EL (cell line): ENCODE results near the gene DENND2A.
"Not testable (repeated sequence)": the region's sequence is repeated elsewhere in the genome, so short reads cannot be mapped to it uniquely, and the experiment has no call there.

Experiments
- DNase-seq: peaks from one replicate; pipeline ENCODE4 v3.0.0-alpha.2; 2016

DENND2A gene

DNA sequence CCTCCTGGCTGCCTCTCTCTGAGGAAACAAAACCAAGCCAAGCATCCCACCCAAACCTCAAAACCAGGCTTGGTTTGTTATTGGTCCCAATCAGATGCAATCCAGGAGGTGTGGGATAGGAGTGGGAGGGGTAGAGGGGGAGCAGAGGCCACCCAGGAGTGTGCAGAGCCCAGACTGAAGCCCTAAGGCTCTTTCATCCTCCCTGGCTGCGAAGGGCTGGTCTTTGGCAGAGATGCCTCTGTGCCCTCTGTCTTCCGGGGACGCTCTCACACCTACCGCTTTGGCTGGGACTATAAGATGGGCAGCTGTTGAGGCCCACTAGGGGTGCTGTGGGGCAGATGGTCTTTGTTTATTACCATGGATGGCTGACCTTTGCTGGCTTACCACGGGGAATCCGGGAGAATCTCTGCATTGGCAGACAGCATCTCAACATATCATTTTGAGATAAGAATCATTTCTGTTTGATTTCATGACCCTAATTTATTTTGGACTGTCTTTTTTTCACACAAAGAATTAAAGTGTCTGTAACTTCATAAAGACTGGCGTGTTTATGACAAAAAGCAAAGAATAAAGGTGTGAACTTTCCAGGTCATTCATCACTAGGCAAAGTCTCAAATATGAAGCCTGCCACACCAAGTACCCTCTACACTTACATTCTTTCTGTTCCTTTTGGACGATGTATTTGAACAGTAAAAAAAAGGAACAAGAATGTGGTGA, 6.5 kb upstream of the DENND2A start:
- DNase-seq: peak; percentile 54

GRCh38 chr7:140645166-140645900, 4.7 kb upstream of the DENND2A start:
- DNase-seq: no peak

- not testable (repeated sequence) for DNase-seq
These were observed 4.1 kb upstream of the DENND2A start for GRCh38 chr7:140644761-140645160.

GRCh38 chr7:140643416-140643815, 2.8 kb upstream of the DENND2A start:
- DNase-seq: no peak

GRCh38 chr7:140641524-140642195, 1.0 kb upstream of the DENND2A start:
- DNase-seq: no peak

DNA sequence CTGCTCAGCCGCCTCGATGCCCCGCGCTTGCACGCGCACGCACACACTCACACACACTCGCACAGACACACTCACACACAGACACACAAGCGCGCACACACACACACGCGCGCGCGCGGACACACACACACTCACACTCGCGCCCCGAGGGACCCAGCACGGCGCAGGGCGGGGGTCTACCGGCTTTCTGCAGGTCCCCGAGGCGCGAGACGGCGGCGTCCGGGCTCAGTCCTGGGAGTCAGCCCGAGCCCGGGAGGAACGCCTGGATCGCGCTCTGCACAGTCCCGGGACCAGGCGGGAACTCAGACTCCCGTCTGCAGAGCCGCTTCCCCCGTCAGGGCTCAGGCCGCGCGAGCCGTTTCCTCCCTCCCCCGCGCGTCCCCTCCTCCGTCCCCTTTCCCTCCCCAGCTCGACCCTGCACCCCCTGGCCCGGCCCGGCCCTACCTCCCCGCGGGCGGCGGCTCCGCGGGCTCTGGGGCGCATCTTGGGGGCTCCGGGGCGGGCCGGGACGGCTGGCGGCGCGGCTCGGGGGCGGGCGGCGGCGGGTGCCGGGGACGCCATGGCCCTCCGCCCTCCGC, 464 bp downstream of the DENND2A start:
- DNase-seq: peak; percentile 53

DNA sequence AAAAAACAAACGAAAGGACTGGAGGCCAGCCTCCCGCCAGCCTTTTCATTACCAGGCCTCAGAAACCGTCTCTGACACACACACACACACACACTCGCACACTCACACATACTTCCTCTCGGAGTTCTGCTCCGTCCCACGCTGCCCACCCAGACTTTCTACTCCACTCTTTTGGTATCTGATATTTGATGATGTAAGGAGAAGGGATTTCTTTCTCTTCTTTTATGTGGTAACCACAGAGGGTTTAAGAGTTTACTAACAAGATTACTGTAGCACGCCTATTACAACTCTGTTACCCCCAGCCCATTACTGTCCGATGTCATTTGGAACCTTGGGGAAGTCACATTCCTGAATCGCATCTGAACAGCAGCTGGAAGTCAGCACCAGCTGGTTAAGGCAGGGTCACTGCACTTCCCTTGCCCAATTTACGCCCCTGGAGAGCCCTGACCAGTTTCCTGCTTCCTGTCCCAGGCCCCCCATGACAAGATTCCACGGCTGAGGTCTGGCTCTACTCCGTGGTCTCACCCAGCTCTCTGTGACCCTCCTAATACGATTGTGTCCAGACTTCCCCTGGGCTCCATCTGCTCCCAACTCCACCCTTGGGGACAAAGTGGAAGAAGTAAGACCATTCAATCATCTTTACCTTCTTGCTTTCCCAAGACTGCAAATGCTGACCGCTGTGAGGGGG, 1.1 kb downstream of the DENND2A start:
- peak; percentile 64 for DNase-seq

DNA sequence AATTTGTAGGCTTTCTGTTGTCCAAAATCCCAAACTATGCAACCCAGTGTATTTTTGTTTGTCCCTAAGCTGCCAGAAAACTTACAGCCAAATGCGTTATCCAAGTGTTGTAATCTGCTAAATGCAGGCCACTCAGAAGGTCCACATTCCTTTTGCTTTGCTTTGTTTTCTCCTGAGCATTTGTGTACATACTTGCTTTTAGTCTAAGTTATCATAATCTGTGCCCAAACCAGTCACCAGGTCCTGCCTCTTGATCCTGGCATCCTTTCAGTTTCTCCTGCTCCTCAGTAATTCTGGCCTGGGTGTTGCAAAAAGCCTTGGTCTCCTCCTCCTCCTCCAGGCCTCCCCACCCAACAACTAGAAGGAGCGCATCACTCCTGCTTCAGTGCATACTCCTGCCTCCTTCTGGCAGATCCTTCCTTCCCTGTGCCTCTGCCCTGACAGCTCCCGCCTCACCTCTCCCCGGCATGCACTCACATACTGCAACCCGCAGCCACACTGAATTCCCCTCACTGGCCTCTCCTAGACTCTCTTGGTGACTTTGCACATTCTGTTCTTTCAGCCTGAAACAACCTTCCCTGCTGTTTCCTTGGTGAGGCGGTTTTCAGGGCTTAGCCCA, 2.3 kb downstream of the DENND2A start:
- peak; percentile 49 for DNase-seq

DNA sequence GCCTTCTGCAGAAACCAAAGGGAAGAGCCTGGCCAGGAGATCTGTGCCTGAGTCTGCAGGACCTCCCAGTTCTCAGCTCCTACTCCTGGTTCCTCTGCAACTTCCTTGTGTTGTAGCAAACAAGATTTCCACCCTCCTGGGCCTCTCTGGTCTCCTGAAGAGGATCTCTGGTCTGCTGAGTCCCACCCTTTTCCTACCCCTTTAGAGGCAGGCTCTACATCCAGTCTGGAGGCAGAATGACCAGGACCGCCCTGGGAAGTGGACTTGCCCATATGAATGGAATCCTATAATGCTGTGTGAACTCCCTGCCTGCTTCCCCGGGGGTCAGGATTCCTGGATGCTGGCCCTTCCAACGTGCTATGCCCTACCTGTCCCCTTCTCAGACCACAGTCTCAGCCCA, 3.2 kb downstream of the DENND2A start:
- no peak for DNase-seq

GRCh38 chr7:140635816-140636215, 4.8 kb downstream of the DENND2A start:
- DNase-seq: no peak

- DNase-seq: no peak
These were observed 5.3 kb downstream of the DENND2A start for GRCh38 chr7:140635345-140635744.

GRCh38 chr7:140631602-140632001, 9.0 kb downstream of the DENND2A start:
- DNase-seq: no peak

- no peak for DNase-seq
These were observed 9.6 kb downstream of the DENND2A start for GRCh38 chr7:140631021-140631420.

GRCh38 chr7:140625908-140626868, 14.4 kb downstream of the DENND2A start:
- peak; percentile 99 for DNase-seq

DNA sequence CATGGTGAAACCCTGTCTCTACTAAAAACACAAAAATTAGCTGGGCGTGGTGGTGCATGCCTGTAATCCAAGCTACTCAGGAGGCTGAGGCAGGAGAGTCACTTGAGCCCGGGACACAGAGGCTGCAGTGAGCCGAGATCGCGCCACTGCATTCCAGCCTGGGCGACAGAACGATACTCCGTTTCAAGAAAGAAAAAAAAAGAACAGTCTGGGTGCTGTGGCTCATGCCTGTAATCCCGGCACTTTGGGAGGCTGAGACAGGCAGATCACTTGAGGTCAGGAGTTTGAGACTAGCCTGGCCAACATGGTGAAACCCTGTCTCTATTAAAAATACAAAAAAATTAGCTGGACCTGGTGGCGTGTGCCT, 15.4 kb downstream of the DENND2A start:
- not testable (repeated sequence) for DNase-seq

DNA sequence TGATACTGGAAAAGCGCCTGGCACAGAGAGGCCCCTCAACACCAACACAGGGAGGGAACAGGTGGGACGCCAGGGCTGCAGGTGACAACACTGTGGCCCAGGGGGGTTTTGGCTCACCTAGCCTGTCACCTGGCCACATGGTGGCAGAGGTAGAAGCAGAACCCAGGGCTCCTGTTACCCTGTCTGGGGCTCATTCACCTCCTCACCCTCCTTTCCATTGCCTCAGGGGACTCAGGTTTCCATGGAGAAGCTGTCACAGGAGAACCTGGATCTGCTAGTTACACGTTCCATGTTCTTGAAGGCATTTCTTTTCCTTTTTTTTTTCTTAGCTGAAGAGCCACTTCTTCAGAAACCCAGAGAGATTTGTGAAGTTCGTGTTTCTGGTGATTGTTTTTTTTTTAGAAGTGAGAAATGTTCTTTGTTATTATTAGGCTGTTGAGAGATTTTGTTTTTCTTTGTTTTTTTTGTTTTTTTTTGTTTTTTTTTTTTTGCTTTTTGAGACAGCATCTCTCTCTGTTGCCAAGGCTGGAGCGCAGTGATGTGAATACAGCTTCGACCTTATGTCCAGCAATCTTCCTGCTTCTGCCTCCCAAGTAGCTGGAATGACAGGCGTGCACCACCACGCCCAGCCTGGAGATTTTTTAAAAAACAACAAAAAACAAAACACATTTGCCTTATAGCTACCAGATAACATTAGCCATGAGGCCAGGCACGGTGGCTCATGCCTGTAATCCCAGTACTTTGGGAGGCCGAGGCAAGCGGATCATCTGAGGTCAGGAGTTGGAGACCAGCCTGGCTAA, 16.0 kb downstream of the DENND2A start:
- DNase-seq: no peak

DNA sequence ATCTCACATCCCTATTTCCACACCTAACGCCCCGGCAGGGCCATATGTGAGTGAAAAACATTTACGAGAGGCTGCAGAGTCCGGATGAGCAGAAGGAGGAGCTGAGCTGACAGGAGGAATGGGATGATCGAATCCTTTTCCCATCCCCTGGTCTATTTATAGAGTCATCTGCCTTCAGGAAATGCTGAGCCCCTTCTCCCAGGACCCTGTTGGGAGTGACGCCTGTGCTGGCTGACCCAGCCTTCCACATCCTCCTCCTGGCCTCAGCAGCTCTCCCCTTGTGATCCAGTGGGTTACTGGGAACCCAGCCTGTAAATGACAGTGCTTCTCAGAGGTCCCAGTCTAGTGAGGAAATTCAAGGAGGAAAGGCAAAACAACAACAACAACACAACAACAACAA, 16.6 kb downstream of the DENND2A start:
- DNase-seq: no peak

GRCh38 chr7:140621401-140622021, 19.1 kb downstream of the DENND2A start:
- DNase-seq: peak; percentile 74

DNA sequence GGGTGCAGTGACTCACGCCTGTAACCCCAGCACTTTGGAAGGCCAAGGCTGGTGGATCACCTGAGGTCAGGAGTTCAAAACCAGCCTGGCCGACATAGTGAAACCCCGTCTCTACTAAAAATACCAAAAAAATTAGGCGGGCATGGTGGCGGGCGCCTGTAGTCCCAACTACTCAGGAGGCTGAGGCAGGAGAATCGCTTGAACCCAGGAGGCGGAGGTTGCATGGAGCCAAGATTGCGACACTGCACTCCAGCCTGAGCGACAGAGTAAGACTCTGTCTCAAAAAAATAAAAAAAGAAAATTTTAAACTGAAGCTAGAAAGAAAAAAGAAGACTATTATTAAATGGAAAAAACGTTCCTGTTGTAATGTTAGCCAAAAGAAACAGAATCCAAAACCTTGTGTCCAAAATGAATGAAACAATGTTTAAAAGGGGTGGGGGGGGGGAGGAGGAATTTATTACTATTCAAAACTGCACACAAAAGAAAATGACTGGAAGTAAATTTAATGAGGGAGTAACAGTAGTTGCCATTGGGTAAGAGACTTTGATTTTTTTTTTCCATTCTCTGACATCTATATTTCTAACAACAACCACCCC, 20.6 kb downstream of the DENND2A start:
- not testable (repeated sequence) for DNase-seq

GRCh38 chr7:140619176-140619575, 21.4 kb downstream of the DENND2A start:
- no peak for DNase-seq
